Tibial artery (tissue), 4 donors: ENCODE measurements around the gene ZGLP1.

ENCODE experiments used
- DNase-seq, 2 donors: peaks; one replicate each; pipeline ENCODE4 v3.0.0-alpha.2; 2019
- H3K27ac ChIP-seq, 2 donors: fragments of 200-600 bp; sonication (generic) in 1 of 2; 1 replicate in 1 of 2; 2 replicates in 1 of 2; pipeline ENCODE4 v1.5.1; 2018 to 2019; ENCODE audit warnings: mild to moderate bottlenecking in 1 of 2
- H3K27me3 ChIP-seq, 2 donors: fragments of 200-600 bp; sonication (generic) in 1 of 2; one replicate each; pipeline versions ENCODE4 v1.5.1 to v1.6.0; 2016 to 2019
- H3K36me3 ChIP-seq, 3 donors: fragments of 200-600 bp; sonication (generic) in 2 of 3; one replicate each; pipeline ENCODE4 v1.5.1; 2016 to 2019; ENCODE audit warnings: mild to moderate bottlenecking in 2 of 3
- H3K4me1 ChIP-seq, 4 donors: fragments of 200-600 bp; sonication (generic) in 2 of 4; 1 replicate in 3 of 4; 2 replicates in 1 of 4; pipeline ENCODE4 v1.5.1; 2016 to 2019
- H3K4me3 ChIP-seq, 2 donors: fragments of 200-600 bp; sonication (generic) in 1 of 2; 1 replicate in 1 of 2; 2 replicates in 1 of 2; pipeline ENCODE4 v1.5.1; 2018 to 2019; ENCODE audit warnings: mild to moderate bottlenecking in 2 of 2
- H3K9me3 ChIP-seq, 3 donors: fragments of 200-600 bp; sonication (generic) in 1 of 3; one replicate each; pipeline ENCODE4 v1.5.1; 2016 to 2019
- intact Hi-C: fragments of 100-400 bp; cut with DNase I; formaldehyde crosslinking; loops from one replicate; pipeline ENCODE4 v1.15.0; 2023; ENCODE audit warnings: low total_unique reads
- TF ChIP-seq, protein P1 (sequence below), 2 experiments: fragments of 200-600 bp in 1 of 2; fragments of 450-650 bp in 1 of 2; IDR thresholded peaks; one replicate each; pipeline ENCODE4 v1.5.1; 2017 to 2019; ENCODE audit warnings: antibody characterized with exemption in 2 of 2, mild to moderate bottlenecking in 1 of 2, moderate library complexity in 1 of 2

Gene ZGLP1

DNA sequence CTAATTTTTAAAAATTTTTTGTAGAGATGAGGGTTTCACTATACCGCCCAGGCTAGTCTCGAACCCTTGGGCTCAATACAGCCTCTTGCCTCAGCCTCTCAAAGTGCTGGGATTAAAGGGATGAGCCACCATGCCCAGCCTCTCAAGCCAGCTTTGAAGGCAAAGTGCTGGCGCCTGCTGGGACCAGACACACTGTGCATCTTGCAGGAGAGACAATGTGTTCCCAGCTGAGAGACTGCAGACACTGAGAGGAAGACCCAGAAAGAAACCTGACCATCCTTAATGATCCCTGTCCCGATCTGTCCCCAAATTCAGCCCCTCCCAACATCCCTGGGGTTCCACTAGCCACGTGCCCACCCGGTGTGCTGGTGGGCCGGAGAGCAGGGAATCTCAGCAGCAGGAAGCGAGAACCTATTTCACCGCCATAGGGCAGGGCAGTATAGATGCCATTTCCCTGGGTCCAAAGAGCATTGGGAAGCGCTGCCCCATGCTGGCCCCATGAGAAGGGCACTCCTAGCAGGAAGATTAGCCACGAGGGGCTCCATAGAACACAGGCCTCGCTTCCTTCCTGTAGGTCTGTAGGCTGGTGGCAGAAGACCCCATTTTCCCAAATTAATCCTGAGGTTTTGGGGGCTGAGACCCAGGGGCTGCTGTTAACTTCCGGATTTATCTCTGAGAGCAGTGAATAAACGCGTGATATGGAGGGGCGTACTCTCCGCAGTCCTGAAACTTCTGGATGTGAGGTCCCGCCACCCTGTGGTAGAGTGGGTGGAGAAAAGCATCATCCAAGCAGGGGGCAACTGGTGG is 22.7 kb upstream of the ZGLP1 start:
- DNase-seq = no peak
- H3K27me3 ChIP-seq = no peaks in the 10 kb centered on the region
- H3K9me3 ChIP-seq = no peaks in the 10 kb centered on the region
- TF ChIP-seq, protein P1, sequence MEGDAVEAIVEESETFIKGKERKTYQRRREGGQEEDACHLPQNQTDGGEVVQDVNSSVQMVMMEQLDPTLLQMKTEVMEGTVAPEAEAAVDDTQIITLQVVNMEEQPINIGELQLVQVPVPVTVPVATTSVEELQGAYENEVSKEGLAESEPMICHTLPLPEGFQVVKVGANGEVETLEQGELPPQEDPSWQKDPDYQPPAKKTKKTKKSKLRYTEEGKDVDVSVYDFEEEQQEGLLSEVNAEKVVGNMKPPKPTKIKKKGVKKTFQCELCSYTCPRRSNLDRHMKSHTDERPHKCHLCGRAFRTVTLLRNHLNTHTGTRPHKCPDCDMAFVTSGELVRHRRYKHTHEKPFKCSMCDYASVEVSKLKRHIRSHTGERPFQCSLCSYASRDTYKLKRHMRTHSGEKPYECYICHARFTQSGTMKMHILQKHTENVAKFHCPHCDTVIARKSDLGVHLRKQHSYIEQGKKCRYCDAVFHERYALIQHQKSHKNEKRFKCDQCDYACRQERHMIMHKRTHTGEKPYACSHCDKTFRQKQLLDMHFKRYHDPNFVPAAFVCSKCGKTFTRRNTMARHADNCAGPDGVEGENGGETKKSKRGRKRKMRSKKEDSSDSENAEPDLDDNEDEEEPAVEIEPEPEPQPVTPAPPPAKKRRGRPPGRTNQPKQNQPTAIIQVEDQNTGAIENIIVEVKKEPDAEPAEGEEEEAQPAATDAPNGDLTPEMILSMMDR (IDR thresholded peaks at IDR 0.05) = no peak
- peaks cover 0 to 30% (median 25%) of the 10 kb centered on the region in 4 donors for H3K4me1 ChIP-seq
- peak overlapping the region; percentile 65 for H3K4me3 ChIP-seq
- H3K36me3 ChIP-seq = peaks cover 24 to 35% (median 25%) of the 10 kb centered on the region in 3 donors
- intact Hi-C loops = loop anchor here (5.0 kb wide), 1 partner anchor 50 kb away; the partner anchor contains the start of gene TYK2
- H3K27ac ChIP-seq = peak overlapping the region; percentile 80 to 81

DNA sequence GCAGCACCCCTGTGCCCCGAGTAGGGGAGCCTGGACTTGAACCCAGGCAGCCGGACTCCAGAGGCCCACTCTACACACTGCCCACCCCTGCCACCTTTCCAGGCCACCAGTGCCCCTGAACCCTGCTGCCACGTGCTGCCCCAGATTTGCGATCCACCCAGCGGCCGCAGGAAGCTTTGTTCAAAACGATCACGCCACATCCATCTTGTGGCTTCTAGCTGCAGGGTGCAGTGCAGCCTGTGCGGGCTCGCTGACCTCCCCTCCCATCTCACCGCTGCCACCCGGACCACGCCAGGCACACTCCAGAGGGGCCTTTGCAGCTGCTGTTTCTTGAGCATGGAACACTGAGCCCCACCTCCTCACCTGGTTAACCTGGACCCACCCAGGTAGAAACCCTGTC is 19.9 kb upstream of the ZGLP1 start:
- H3K4me1 ChIP-seq = peaks cover 0 to 23% (median 20%) of the 10 kb centered on the region in 4 donors
- intact Hi-C loops = no loop called here
- peaks cover 51 to 63% (median 52%) of the 10 kb centered on the region in 3 donors for H3K36me3 ChIP-seq
- no peak overlapping the region for H3K4me3 ChIP-seq
- H3K27me3 ChIP-seq = no peaks in the 10 kb centered on the region
- TF ChIP-seq, protein P1 (IDR thresholded peaks at IDR 0.05) = no peak
- H3K27ac ChIP-seq = no peak overlapping the region
- no peaks in the 10 kb centered on the region for H3K9me3 ChIP-seq
- DNase-seq = no peak

DNA sequence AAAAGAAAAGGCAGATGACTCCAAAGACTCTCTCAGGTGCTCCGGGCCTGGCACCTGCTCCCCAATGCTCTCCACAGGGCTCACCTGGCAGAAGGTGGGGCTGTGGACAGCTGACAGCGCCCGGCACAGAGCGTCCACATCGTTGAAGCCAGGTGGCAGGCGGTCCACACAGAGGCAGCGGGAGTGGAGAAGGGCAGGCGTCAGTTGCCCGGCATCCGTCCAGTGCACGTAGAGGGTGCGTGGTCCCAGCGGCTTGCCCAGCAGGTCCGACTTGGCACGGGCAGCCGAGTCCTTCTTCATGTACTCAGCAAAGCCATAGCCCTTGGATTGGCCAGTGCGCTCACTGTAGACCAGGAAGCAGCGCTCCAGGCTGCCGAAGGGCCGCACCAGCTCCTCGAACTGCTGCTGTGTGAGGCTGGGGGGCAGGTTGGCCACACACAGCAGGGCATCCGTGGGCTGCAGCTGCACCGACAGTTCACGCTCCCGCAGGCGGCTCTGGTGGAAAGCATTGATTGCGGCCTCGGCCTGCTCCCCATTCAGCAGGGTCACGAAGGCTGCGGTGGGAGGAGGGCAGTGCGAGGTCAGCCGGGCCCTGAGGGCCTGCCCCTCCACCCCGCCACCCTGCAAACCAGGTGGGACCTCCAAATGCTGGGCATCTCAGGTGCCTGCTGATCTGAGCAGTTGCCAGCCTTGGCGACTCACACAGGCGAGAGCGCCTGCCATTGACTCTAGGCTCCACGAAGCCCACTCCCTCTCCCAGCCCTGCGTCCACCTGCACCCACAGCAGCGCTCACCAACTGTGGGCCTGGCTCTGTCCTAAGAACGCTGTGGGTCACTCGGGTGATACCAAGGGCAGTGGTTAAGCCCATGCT is 19.2 kb upstream of the ZGLP1 start:
- Histone ChIP-seq H3K4me3 (no peak overlapping the region), H3K27ac (no peak overlapping the region), H3K27me3 (no peaks in the 10 kb centered on the region), H3K4me1 (peaks cover 0 to 16% (median 13%) of the 10 kb centered on the region in 4 donors), H3K36me3 (peaks cover 57 to 71% (median 59%) of the 10 kb centered on the region in 3 donors), H3K9me3 (no peaks in the 10 kb centered on the region)
- DNase-seq = no peak
- TF ChIP-seq, protein P1 (IDR thresholded peaks at IDR 0.05) = no peak
- intact Hi-C loops = no loop called here

DNA sequence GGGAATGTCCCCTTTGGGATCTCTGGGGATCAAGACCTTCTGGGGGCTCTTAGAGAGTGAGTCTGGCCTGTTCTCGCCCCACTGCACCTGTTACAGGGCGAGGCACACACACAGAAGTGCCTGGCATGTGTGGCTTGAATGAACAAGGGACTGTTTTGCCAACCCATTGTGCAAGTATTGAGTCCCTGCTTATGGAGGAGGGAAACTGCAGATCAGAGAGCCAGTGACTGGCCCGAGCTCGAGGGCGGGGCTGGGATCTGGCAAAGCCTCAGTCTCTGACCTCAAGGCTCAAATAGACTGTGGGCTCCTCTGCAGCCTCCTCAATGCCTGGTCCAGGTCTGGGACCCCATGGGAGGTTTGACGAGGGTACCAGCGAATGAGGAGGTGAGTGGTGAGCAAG is 18.2 kb upstream of the ZGLP1 start:
- Histone ChIP-seq H3K4me3 (no peak overlapping the region), H3K4me1 (peaks cover 0 to 12% (median 12%) of the 10 kb centered on the region in 4 donors), H3K27me3 (no peaks in the 10 kb centered on the region), H3K9me3 (no peaks in the 10 kb centered on the region), H3K36me3 (peaks cover 67 to 81% (median 68%) of the 10 kb centered on the region in 3 donors), H3K27ac (no peak overlapping the region)
- intact Hi-C loops = no loop called here
- DNase-seq = no peak
- TF ChIP-seq, protein P1 (IDR thresholded peaks at IDR 0.05) = no peak

DNA sequence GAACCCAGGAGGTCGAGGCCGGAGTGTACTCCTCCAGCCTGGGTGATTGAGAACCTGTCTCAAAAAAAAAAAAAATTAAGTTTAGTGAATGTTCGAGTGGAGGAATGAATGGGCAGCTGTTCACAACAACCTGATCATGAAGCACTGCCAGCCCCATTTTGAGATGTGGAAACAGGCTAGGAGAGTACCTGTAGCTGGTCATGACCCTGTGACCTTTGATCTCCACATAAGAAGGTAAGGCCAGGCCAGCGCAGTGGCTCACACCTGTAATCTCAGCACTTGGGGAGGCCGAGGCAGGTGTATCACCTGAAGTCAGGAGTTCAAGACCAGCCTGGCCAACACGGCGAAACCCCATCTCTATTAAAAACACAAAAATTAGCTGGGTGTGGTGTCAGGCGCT is 16.1 kb upstream of the ZGLP1 start:
- Histone ChIP-seq H3K4me1 (no peaks in the 10 kb centered on the region), H3K27me3 (no peaks in the 10 kb centered on the region), H3K4me3 (no peak overlapping the region), H3K9me3 (no peaks in the 10 kb centered on the region), H3K27ac (no peak overlapping the region), H3K36me3 (peaks cover 78 to 100% (median 88%) of the 10 kb centered on the region in 3 donors)
- DNase-seq = no peak
- intact Hi-C loops = no loop called here
- TF ChIP-seq, protein P1 (IDR thresholded peaks at IDR 0.05) = no peak
